ENCODE results near the gene PPM1L.
"Not testable (repeated sequence)": the region's sequence is repeated elsewhere in the genome, so short reads cannot be mapped to it uniquely, and the experiment has no call there.

The PPM1L gene

DNA sequence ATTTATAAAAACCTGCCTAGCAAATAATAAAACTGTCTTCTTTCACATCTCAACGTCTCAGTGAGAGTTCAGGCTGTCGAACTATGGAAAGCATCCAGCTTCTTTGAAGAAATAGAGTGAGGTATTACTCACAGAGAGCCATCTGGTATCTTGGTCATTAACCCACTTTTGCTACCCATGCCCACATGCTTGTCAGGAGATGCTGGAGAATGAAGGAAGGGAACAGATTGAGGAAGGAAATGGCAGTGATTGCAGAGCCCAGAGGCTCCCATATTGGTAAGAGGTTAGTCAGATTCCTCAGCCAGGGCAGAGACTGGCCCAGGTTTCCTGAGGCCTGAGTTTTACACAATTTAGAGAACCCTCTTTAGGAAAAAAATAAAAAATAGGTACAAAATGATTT lies 230.0 kb downstream of the PPM1L start:
- H3K4me3 ChIP-seq, result no peak overlapping the region
- peaks cover 4% of the 10 kb centered on the region; the same call in 1 of the 2 replicates for H3K9me3 ChIP-seq
- no peak for DNase-seq (ENCODE audit: low spot score in 2 of 2)
- no peaks in the 10 kb centered on the region for H3K36me3 ChIP-seq (replicated peaks)
- in situ Hi-C loops (cut with MboI; ENCODE audit: low sequenced_read_pairs), result no loop called here
- H3K4me1 ChIP-seq, result no peaks in the 10 kb centered on the region
- H3K27me3 ChIP-seq (ENCODE audit: low read depth), result no peaks in the 10 kb centered on the region

DNA sequence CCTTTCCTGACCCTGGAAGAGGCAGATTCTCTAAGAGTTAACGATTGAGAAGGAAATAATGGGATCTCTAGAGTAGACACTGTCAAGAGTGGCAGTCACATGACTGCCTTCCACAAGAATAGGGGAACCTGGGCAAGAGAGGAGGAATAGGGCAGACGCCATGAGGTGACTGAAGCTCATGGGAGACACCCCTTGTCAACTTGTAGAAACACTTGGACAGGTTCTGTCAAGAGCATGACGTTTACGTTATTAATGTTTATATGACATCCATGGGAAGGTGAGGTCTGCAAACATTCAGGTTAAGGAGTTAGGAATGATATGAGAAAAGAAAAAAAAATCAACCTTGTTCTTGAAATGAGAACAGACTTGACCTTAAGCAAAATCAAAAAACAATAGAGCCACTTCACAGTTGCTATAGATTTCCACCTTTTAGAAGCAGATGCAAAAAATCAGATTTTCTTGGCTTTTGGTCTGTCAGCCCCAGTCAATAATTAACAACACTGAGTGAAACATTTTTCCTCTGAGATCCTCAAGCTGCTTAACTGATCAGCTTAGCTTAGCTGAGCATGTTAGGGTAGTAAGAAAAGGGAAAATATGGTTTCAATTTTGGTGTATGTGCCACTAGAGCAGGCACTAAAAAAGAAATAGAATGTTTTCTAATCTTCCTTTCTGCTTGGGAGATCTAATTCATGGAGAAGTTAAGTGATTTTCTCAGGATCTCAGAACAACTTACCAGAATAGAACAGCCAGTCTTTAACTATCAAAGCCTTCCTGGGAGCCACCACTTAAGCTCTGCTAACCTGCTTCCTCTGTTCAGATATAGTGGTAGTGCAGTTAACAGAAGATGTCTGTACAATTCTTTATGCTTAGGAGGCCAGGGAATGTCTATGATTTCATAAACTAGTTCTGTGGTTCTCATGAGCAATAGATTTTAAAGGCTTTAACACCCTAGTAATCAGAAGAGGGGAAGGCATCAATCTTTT lies 232.2 kb downstream of the PPM1L start:
- no peak overlapping the region for H3K4me3 ChIP-seq
- H3K27me3 ChIP-seq (ENCODE audit: low read depth), result no peaks in the 10 kb centered on the region
- no peak for DNase-seq (ENCODE audit: low spot score in 2 of 2)
- H3K4me1 ChIP-seq, result no peaks in the 10 kb centered on the region
- H3K36me3 ChIP-seq (replicated peaks), result no peaks in the 10 kb centered on the region
- H3K9me3 ChIP-seq, result peaks cover 2% of the 10 kb centered on the region; the same call in 1 of the 2 replicates
- in situ Hi-C loops (cut with MboI; ENCODE audit: low sequenced_read_pairs), result no loop called here

DNA sequence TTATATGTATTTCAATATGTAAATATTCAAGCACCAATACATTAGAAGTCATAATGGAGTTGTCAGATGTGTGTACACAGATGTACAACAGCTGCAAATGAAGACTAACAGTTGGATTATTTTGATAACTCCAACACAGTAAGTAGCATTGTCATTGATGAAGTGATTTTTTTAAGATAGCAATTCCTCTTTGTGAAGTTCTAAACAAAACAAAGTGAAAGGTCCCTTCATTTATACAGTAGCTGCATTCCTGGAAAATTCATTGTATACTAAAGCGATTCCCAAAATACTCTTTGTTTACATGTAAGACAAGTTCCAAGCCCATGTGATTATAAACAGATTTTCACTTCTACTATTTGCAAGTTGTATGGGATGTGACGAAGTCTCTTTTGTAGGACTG lies 234.4 kb downstream of the PPM1L start:
- H3K9me3 ChIP-seq, result no peaks in the 10 kb centered on the region
- H3K4me1 ChIP-seq, result no peaks in the 10 kb centered on the region
- no peak overlapping the region for H3K4me3 ChIP-seq
- no peak for DNase-seq (ENCODE audit: low spot score in 2 of 2)
- H3K36me3 ChIP-seq (replicated peaks), result no peaks in the 10 kb centered on the region
- in situ Hi-C loops (cut with MboI; ENCODE audit: low sequenced_read_pairs), result no loop called here
- H3K27me3 ChIP-seq (ENCODE audit: low read depth), result no peaks in the 10 kb centered on the region

DNA sequence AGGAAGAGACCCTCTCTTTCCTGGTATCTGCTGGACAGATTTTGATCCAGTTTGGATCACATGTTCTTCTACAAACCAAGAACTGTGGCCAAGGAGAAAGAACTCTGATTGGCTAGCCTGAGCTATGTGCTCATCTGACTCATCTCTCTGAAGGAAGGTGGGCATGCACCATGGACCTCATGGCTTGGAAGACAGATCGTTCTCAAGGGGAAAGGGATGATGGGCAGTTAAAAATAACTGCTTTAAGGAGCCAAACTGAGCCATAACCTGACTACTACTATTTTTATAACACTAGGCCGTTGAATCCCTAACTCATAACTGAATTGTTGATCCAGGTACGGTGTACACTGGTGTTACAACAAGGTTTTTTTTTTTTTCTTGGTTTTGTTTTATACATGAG lies 236.7 kb downstream of the PPM1L start:
- no peaks in the 10 kb centered on the region for H3K36me3 ChIP-seq (replicated peaks)
- no peak for DNase-seq (ENCODE audit: low spot score in 2 of 2)
- in situ Hi-C loops (cut with MboI; ENCODE audit: low sequenced_read_pairs), result no loop called here
- H3K4me3 ChIP-seq, result no peak overlapping the region
- no peaks in the 10 kb centered on the region for H3K27me3 ChIP-seq (ENCODE audit: low read depth)
- H3K4me1 ChIP-seq, result no peaks in the 10 kb centered on the region
- no peaks in the 10 kb centered on the region for H3K9me3 ChIP-seq

DNA sequence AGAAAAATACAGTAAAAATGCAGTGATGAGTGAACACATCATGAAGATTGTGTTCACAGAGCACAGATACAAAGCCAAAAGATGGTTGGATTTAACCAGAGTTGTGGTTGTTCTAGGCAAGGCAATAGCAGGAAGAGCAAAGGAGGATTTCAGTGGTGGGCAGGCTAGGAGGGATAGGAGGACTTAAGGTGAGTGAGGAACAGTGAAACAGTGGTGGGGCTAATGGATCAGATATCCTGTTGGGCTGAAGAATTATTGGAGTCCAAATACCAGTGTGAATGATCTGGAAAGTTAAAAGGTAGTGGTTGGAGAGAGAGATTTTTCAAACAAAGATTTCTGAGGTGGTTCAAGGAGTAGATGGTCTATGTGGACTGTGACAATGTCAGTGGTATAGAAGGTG lies 240.8 kb downstream of the PPM1L start:
- Histone ChIP-seq H3K4me3 (no peak overlapping the region), H3K36me3 (replicated peaks) (no peaks in the 10 kb centered on the region), H3K4me1 (no peaks in the 10 kb centered on the region), H3K27me3 (ENCODE audit: low read depth) (no peaks in the 10 kb centered on the region), H3K9me3 (no peaks in the 10 kb centered on the region)
- in situ Hi-C loops (cut with MboI; ENCODE audit: low sequenced_read_pairs), result no loop called here
- no peak for DNase-seq (ENCODE audit: low spot score in 2 of 2)

DNA sequence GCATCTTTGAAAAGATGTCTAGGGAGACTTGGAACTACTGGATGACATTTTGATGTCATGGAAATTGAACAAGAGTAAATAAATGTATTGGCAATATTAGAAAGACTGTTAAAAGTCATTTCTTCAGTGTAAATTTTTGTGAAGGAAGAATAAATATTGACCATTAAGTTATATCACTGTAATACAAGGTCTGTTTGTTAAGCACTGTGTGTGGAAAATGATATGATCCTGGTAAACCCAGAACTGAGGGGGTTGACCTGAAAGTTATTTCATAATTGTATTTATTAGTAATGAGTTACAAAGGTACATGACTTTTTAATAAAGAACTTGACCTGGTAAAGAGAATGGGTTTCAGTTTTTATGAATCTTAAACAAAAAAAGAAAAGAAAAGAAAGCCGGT lies 242.6 kb downstream of the PPM1L start:
- Histone ChIP-seq H3K9me3 (no peaks in the 10 kb centered on the region), H3K4me1 (no peaks in the 10 kb centered on the region), H3K4me3 (no peak overlapping the region), H3K36me3 (replicated peaks) (no peaks in the 10 kb centered on the region), H3K27me3 (ENCODE audit: low read depth) (no peaks in the 10 kb centered on the region)
- in situ Hi-C loops (cut with MboI; ENCODE audit: low sequenced_read_pairs), result no loop called here
- DNase-seq (ENCODE audit: low spot score in 2 of 2), result no peak

DNA sequence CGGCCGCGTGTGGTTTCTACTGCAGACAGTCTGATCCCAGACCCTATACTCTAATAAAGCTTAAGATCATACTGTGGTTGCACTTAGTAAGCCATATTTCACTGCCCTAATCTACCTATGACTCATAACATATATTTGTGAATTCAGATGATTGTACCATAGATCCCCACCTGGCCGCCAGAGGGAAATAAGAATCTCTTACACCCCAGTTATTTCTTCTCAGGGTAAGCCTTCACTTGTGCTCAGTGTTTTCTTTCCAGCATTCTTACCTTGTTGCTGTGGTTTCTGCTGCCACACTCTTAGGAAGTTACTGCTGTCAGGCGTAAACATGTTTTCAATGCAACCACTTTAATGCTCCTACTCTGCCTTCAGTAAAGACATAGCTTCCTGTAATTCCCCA lies 243.2 kb downstream of the PPM1L start:
- Histone ChIP-seq H3K9me3 (no peaks in the 10 kb centered on the region), H3K36me3 (replicated peaks) (no peaks in the 10 kb centered on the region), H3K4me3 (no peak overlapping the region), H3K27me3 (ENCODE audit: low read depth) (no peaks in the 10 kb centered on the region), H3K4me1 (no peaks in the 10 kb centered on the region)
- in situ Hi-C loops (cut with MboI; ENCODE audit: low sequenced_read_pairs), result no loop called here
- no peak for DNase-seq (ENCODE audit: low spot score in 2 of 2)

DNA sequence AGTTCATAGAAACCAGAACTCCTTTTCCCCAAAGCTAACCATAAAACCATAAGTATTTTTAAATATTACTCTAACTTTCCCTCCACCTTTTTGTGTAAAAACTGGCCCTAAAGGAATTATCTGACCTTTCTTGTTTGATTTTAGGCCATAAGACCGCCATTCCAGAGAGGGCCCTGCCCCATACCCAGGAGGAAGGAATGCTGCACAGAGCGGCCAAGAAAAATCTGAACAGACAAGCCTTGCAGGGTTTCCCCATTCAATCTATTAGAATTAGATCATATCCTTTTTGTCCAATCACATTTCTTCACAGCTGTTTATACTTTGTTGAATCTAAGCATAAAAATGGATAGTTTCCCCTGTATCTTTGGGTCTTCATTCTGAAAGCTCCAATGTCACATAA lies 252.1 kb downstream of the PPM1L start:
- H3K36me3 ChIP-seq (replicated peaks), result no peaks in the 10 kb centered on the region
- no peak for DNase-seq (ENCODE audit: low spot score in 2 of 2)
- H3K9me3 ChIP-seq, result no peaks in the 10 kb centered on the region
- no peaks in the 10 kb centered on the region for H3K27me3 ChIP-seq (ENCODE audit: low read depth)
- in situ Hi-C loops (cut with MboI; ENCODE audit: low sequenced_read_pairs), result no loop called here
- no peaks in the 10 kb centered on the region for H3K4me1 ChIP-seq
- H3K4me3 ChIP-seq, result no peak overlapping the region

DNA sequence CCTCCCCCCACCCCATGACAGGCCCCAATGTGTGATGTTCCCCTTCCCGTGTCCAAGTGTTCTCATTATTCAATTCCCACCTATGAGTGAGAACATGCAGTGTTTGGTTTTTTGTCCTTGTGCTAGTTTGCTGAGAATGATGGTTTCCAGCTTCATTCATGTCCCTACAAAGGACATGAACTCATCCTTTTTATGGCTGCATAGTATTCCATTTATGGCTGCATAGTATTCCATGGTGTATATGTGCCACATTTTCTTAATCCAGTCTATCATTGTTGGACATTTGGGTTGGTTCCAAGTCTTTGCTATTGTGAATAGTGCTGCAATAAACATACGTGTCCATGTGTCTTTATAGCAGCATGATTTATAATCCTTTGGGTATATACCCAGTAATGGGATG lies 254.1 kb downstream of the PPM1L start:
- H3K4me3 ChIP-seq; H3K9me3 ChIP-seq; H3K4me1 ChIP-seq; H3K27me3 ChIP-seq (ENCODE audit: low read depth); H3K36me3 ChIP-seq (replicated peaks); in situ Hi-C loops (cut with MboI; ENCODE audit: low sequenced_read_pairs); DNase-seq (ENCODE audit: low spot score in 2 of 2): not testable (repeated sequence)

DNA sequence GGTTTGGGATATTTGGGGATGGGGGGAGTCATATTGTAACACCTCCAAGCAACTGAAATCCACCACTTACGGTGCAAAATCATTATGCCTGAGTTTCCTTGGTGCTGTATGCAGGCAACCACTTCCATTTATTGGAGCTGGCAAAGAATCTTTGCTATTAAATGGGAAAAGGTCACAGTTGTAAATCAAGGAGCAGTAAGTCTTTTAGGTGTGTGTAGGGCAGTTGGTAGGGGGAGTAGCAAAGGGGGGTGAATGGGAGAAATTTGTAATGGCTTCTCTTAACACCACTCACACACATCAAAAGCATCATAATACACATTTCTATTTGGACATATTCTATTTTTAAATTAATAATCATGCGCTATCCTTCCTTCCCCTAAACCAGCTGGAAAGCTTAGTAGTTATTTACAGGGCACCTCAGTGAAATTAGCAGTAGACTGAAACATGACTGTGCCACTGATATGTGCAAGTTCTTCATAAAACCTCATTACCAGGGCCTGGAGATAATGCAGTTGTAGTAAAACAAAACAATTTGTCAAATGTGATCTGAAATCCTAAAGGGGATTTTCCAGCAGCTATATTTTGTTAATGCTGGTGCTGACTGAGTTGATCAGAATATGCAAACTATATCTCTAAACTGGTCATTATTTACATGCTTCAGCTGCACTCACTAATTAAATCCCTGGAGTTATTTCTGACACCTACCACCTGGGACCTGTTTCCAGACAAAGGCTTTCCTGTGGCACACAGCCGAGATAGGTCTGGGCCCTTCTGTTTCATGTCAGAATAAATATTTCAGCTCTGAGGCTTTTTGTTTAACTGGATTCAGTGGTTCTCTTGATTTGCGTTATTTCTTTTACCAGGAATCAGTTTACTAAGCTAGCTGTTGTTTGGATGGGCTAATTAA lies 259.1 kb downstream of the PPM1L start:
- in situ Hi-C loops (cut with MboI; ENCODE audit: low sequenced_read_pairs), result no loop called here
- H3K36me3 ChIP-seq (replicated peaks), result no peaks in the 10 kb centered on the region
- 0 out of 2 replicates have a peak, but pooled peaks cover 2% of the 10 kb centered on the region for H3K9me3 ChIP-seq
- no peaks in the 10 kb centered on the region for H3K27me3 ChIP-seq (ENCODE audit: low read depth)
- H3K4me3 ChIP-seq, result no peak overlapping the region
- DNase-seq (ENCODE audit: low spot score in 2 of 2), result no peak
- H3K4me1 ChIP-seq, result no peaks in the 10 kb centered on the region

DNA sequence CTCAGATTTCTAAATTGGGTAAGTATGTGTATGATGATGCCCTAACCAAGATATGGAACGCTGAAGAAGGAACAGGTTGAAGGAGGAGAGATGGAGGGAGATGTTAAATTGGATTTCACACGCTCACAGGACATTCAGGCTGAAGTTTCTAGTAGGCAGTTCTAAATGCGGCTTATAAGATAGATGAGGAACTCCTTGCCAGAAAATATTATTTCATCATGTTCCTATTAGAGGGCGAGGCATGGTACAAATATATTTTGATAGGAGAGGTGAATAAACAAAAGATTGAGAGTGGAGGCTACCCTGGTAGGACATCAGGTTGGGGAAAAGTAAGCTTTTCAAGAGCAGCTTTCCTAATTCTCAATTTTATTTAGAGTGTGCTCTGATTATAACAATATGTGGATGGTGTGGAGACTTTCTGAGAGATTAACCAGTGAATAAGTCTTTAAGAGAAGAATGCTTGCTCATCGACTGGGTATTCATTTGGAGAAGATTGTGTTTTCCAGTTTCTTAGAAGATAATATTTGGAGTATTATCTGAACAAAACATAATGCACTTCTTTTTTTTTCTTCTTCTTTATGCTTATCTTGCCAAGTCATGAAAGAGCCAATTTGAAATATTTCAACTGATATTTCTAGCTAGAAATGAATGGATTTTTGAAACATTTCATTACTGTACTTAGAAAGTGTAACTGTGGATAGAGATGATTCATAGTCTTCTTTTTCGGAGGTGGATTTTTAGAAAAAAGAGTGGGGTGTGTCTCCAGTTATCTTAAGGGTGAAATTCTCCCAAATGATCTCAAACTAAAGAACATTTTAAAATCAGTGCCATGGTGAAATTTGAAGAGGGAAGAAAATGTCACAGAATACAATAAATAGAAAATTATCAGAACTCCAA lies 260.6 kb downstream of the PPM1L start:
- in situ Hi-C loops (cut with MboI; ENCODE audit: low sequenced_read_pairs), result no loop called here
- Histone ChIP-seq H3K9me3 (peaks cover 5% of the 10 kb centered on the region; the same call in 1 of the 2 replicates), H3K36me3 (replicated peaks) (no peaks in the 10 kb centered on the region), H3K27me3 (ENCODE audit: low read depth) (no peaks in the 10 kb centered on the region), H3K4me3 (no peak overlapping the region), H3K4me1 (no peaks in the 10 kb centered on the region)
- no peak for DNase-seq (ENCODE audit: low spot score in 2 of 2)

DNA sequence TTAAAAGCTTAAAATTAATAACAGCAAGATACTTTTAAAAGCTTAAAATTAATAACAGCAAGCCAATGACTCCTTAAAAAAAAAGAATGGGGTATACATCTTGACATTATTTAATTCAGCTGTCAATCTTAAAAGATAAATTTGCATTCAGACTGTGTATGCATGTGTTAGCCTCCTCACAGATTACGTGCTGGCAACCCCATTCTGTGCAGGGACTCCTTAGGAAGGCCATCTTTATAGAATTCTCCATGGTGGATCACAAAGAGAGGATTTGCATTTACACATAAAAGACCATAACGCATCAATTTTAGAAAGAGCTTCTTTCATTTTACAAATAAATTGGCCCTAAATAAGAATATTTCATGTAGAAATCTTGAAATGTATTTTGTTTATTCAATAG lies 261.9 kb downstream of the PPM1L start:
- Histone ChIP-seq H3K4me3 (no peak overlapping the region), H3K36me3 (replicated peaks) (no peaks in the 10 kb centered on the region), H3K4me1 (no peaks in the 10 kb centered on the region), H3K9me3 (peaks cover 5% of the 10 kb centered on the region; the same call in 1 of the 2 replicates), H3K27me3 (ENCODE audit: low read depth) (no peaks in the 10 kb centered on the region)
- in situ Hi-C loops (cut with MboI; ENCODE audit: low sequenced_read_pairs), result no loop called here
- no peak for DNase-seq (ENCODE audit: low spot score in 2 of 2)

DNA sequence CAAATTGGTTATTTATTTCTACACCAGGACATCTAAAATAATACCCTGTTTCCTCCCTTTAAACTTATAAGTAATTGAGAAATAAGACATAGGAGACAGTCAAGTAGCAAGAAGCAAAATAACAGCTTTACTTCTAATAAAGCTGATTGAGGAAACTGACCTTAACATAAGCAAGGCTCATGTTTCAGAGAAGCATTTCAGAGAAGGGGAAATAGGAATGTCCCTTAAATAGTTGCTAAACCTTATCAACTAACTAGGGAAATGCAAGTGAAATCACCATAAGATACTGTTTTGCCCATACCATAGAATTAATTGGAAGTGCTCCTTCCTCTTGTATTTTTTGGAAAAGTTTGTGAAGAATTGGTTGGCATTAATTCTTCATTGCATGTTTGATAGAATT lies 264.2 kb downstream of the PPM1L start:
- no peaks in the 10 kb centered on the region for H3K27me3 ChIP-seq (ENCODE audit: low read depth)
- in situ Hi-C loops (cut with MboI; ENCODE audit: low sequenced_read_pairs), result no loop called here
- H3K9me3 ChIP-seq, result peaks cover 3% of the 10 kb centered on the region; the same call in 1 of the 2 replicates
- DNase-seq (ENCODE audit: low spot score in 2 of 2), result no peak
- H3K4me3 ChIP-seq, result no peak overlapping the region
- H3K4me1 ChIP-seq, result no peaks in the 10 kb centered on the region
- H3K36me3 ChIP-seq (replicated peaks), result no peaks in the 10 kb centered on the region
